Smooth muscle cell (in vitro differentiated cells): Measurements from ENCODE around the gene EIPR1. TPM values are rescaled to one million over a fixed set of nuclear protein-coding genes. Genes with fewer than 3 reads are reported as not detected.

Source experiments
- DNase-seq: peaks from one replicate; lab custom pipeline; 2025; ENCODE audit not compliant: unreplicated experiment; lab: John Stamatoyannopoulos, UW
- H2AFZ ChIP-seq: fragments of 200-600 bp; sonication (generic); 2 replicates; pipeline ENCODE4 v1.6.0; 2016; ENCODE audit warnings: antibody characterized with exemption, low read depth, mild to moderate bottlenecking
- H3F3A ChIP-seq: fragments of 200-600 bp; sonication (generic); 2 replicates; pipeline ENCODE4 v1.6.0; 2017; ENCODE audit warnings: antibody characterized with exemption, low read depth
- H3K27ac ChIP-seq: fragments of 200-600 bp; sonication (generic); 2 replicates; pipeline ENCODE4 v1.5.1; 2016; ENCODE audit warnings: low read depth, mild to moderate bottlenecking
- H3K27me3 ChIP-seq: fragments of 200-600 bp; sonication (generic); 2 replicates; pipeline ENCODE4 v1.6.1; 2016; ENCODE audit warnings: low read depth, mild to moderate bottlenecking
- H3K36me3 ChIP-seq: fragments of 200-600 bp; sonication (generic); 2 replicates; pipeline ENCODE4 v1.5.1; 2016; ENCODE audit warnings: low read depth
- H3K4me1 ChIP-seq: fragments of 200-600 bp; sonication (generic); 2 replicates; pipeline ENCODE4 v1.5.1; 2016; ENCODE audit warnings: low read depth
- H3K4me2 ChIP-seq: fragments of 200-600 bp; sonication (generic); 2 replicates; pipeline ENCODE4 v1.6.0; 2016; ENCODE audit warnings: mild to moderate bottlenecking
- H3K4me3 ChIP-seq: fragments of 200-600 bp; sonication (generic); 2 replicates; pipeline ENCODE4 v1.5.1; 2016; ENCODE audit warnings: mild to moderate bottlenecking
- H3K79me2 ChIP-seq: fragments of 200-600 bp; sonication (generic); 2 replicates; pipeline ENCODE4 v1.6.0; 2016; ENCODE audit warnings: low read depth, mild to moderate bottlenecking
- H3K9ac ChIP-seq: fragments of 200-600 bp; sonication (generic); 2 replicates; pipeline ENCODE4 v1.6.0; 2016; ENCODE audit warnings: low read depth
- H3K9me3 ChIP-seq: fragments of 200-600 bp; sonication (generic); replicated peaks from 2 replicates; pipeline ENCODE4 v1.5.1; 2016; ENCODE audit warnings: low read depth
- H4K20me1 ChIP-seq: fragments of 200-600 bp; sonication (generic); 2 replicates; pipeline ENCODE4 v1.6.0; 2016; ENCODE audit warnings: low read depth
- CTCF ChIP-seq: fragments of 200-600 bp; sonication (generic); IDR thresholded peaks from 2 replicates; pipeline ENCODE4 v1.5.1; 2017; ENCODE audit warnings: borderline replicate concordance, mild to moderate bottlenecking, antibody characterized with exemption; ENCODE audit not compliant: insufficient read depth, poor library complexity, severe bottlenecking
- WGBS: methylation state at CpG from one replicate; pipeline ENCODE4 v1.1.7; 2016; ENCODE audit warnings: low lambda C conversion rate; 5-methylcytosine and 5-hydroxymethylcytosine counted together
- polyA plus RNA-seq: library from polyadenylated mRNA; unstranded; fragments of >200 nt; fragmentation: Nextera tagmentation; extraction: Ambion mirVana; gene quantifications from 2 replicates; pipeline ENCODE4 v1.2.1, GENCODE V29; 2016
- total RNA-seq: library from RNA; depleted of rRNA; stranded (reverse); fragments of >200 nt; gene quantifications from 2 replicates; pipeline ENCODE4 v1.2.3, GENCODE V29; 2014

The EIPR1 gene
- total and polyA plus RNA-seq, 2 experiments from 2014 or later, result 18.5 to 23.1 TPM

GRCh38 chr2:3180082-3180908 lies 197.3 kb downstream of the EIPR1 start:
- Histone ChIP-seq H3K9me3 (no peaks in the 10 kb centered on the region), H3K4me3 (no peak overlapping the region), H3F3A (no peaks in the 10 kb centered on the region), H2AFZ (no peak overlapping the region), H3K79me2 (no peaks in the 10 kb centered on the region), H3K4me1 (no peaks in the 10 kb centered on the region), H3K36me3 (no peaks in the 10 kb centered on the region), H3K9ac (no peak overlapping the region), H3K27me3 (no peaks in the 10 kb centered on the region), H3K4me2 (no peak overlapping the region), H4K20me1 (no peaks in the 10 kb centered on the region), H3K27ac (no peak overlapping the region)
- DNase-seq, result no peak
- 78% methylated on average over 50 of the region's 50 CpGs for WGBS
- no peak for TF ChIP-seq CTCF

- Histone ChIP-seq H2AFZ (no peak overlapping the region), H4K20me1 (no peaks in the 10 kb centered on the region), H3K27me3 (no peaks in the 10 kb centered on the region), H3K9me3 (no peaks in the 10 kb centered on the region), H3K27ac (no peak overlapping the region), H3K79me2 (no peaks in the 10 kb centered on the region), H3K9ac (no peak overlapping the region), H3F3A (no peaks in the 10 kb centered on the region), H3K4me1 (no peaks in the 10 kb centered on the region), H3K36me3 (no peaks in the 10 kb centered on the region), H3K4me2 (no peak overlapping the region), H3K4me3 (no peak overlapping the region)
- TF ChIP-seq CTCF, result no peak
- DNase-seq, result no peak
- 96% methylated on average over 11 of the region's 11 CpGs for WGBS
Measured at GRCh38 chr2:3179626-3180025, 198.0 kb downstream of the EIPR1 start.

GRCh38 chr2:3179208-3179607 lies 198.4 kb downstream of the EIPR1 start:
- Histone ChIP-seq H3K79me2 (no peaks in the 10 kb centered on the region), H3K36me3 (no peaks in the 10 kb centered on the region), H3K27ac (no peak overlapping the region), H4K20me1 (no peaks in the 10 kb centered on the region), H3K9me3 (no peaks in the 10 kb centered on the region), H3K4me2 (no peak overlapping the region), H3K4me3 (no peak overlapping the region), H3K9ac (no peak overlapping the region), H3F3A (no peaks in the 10 kb centered on the region), H3K27me3 (no peaks in the 10 kb centered on the region), H2AFZ (no peak overlapping the region), H3K4me1 (no peaks in the 10 kb centered on the region)
- DNase-seq, result no peak
- 86% methylated on average over 17 of the region's 17 CpGs for WGBS
- TF ChIP-seq CTCF, result no peak

- Histone ChIP-seq H3K4me1 (no peaks in the 10 kb centered on the region), H3F3A (no peaks in the 10 kb centered on the region), H3K9ac (no peak overlapping the region), H3K27me3 (no peaks in the 10 kb centered on the region), H3K79me2 (no peaks in the 10 kb centered on the region), H3K4me2 (no peak overlapping the region), H4K20me1 (no peaks in the 10 kb centered on the region), H3K4me3 (no peak overlapping the region), H3K36me3 (no peaks in the 10 kb centered on the region), H3K27ac (no peak overlapping the region), H3K9me3 (no peaks in the 10 kb centered on the region), H2AFZ (no peak overlapping the region)
- 100% methylated on average over 5 of the region's 7 CpGs for WGBS
- DNase-seq, result no peak
- no peak for TF ChIP-seq CTCF
Measured at GRCh38 chr2:3178578-3179031, 199.0 kb downstream of the EIPR1 start.
